Left forelimb (tissue), 1 donor: Measurements from ENCODE around the gene NDUFB8.

ENCODE experiments used
- DNase-seq: peaks from one replicate; pipeline ENCODE4 v3.0.0-alpha.2; 2018; ENCODE audit warnings: low spot score

Gene NDUFB8

GRCh38 chr10:100535715-100536353 lies 6.2 kb upstream of the NDUFB8 start, which contains the start of gene HIF1AN:
Gene HIF1AN, plus strand, starts transcription at chr10:100535943. Its CDS starts 16 bp downstream, at chr10:100535959.
- DNase-seq: peak; percentile 88

- DNase-seq: no peak
Measured at GRCh38 chr10:100535338-100535714, 5.7 kb upstream of the NDUFB8 start.

- no peak for DNase-seq
Measured at GRCh38 chr10:100534726-100535125, 5.1 kb upstream of the NDUFB8 start.

- DNase-seq: no peak
Measured at GRCh38 chr10:100531761-100532160, 2.1 kb upstream of the NDUFB8 start.

- no peak for DNase-seq
Measured at GRCh38 chr10:100528921-100529474, 673 bp downstream of the NDUFB8 start.

- DNase-seq: no peak
Measured at GRCh38 chr10:100528123-100528886, 1.4 kb downstream of the NDUFB8 start.

- no peak for DNase-seq
Measured at GRCh38 chr10:100524638-100525037, 5.0 kb downstream of the NDUFB8 start.

GRCh38 chr10:100524206-100524605 lies 5.5 kb downstream of the NDUFB8 start:
- no peak for DNase-seq

- DNase-seq: no peak
Measured at GRCh38 chr10:100522945-100523344, 6.7 kb downstream of the NDUFB8 start.

GRCh38 chr10:100522107-100522801 lies 7.4 kb downstream of the NDUFB8 start:
- no peak for DNase-seq

- no peak for DNase-seq
Measured at GRCh38 chr10:100520811-100521210, 8.9 kb downstream of the NDUFB8 start.

- no peak for DNase-seq
Measured at GRCh38 chr10:100519311-100520051, 10.2 kb downstream of the NDUFB8 start, which contains the start of gene SEC31B. Gene SEC31B, minus strand, starts transcription at chr10:100519861. Its CDS starts 2,909 bp downstream, at chr10:100516952.

GRCh38 chr10:100518761-100519241 lies 10.9 kb downstream of the NDUFB8 start:
- no peak for DNase-seq

GRCh38 chr10:100516847-100517246 lies 12.8 kb downstream of the NDUFB8 start:
- no peak for DNase-seq

GRCh38 chr10:100515612-100516011 lies 14.1 kb downstream of the NDUFB8 start:
- no peak for DNase-seq

GRCh38 chr10:100510533-100511308 lies 18.9 kb downstream of the NDUFB8 start:
- no peak for DNase-seq

- no peak for DNase-seq
Measured at GRCh38 chr10:100509241-100509840, 20.3 kb downstream of the NDUFB8 start.

- no peak for DNase-seq
Measured at GRCh38 chr10:100508691-100509150, 20.9 kb downstream of the NDUFB8 start.

- DNase-seq: no peak
Measured at GRCh38 chr10:100508266-100508665, 21.4 kb downstream of the NDUFB8 start.

GRCh38 chr10:100507357-100507732 lies 22.3 kb downstream of the NDUFB8 start:
- DNase-seq: no peak
